GM06990 (cell line): ENCODE data around the gene CLASP1.

Experiments
- DNase-seq: peaks from one replicate; pipeline ENCODE4 v3.0.0-alpha.2; 2011; ENCODE audit not compliant: insufficient read length; ENCODE audit errors: extremely low read depth
- H3K27me3 ChIP-seq: replicated peaks from 2 replicates; pipeline ENCODE4 v1.6.0; 2011; ENCODE audit warnings: low read length; ENCODE audit not compliant: control insufficient read depth, insufficient read depth
- H3K36me3 ChIP-seq: 2 replicates; pipeline ENCODE4 v1.5.1; 2011; ENCODE audit warnings: low read length; ENCODE audit not compliant: control insufficient read depth, insufficient read depth
- H3K4me3 ChIP-seq: replicated peaks from 2 replicates; pipeline ENCODE4 v1.5.1; 2011; ENCODE audit warnings: low read depth, mild to moderate bottlenecking, control low read depth, low read length
- CTCF ChIP-seq: IDR thresholded peaks from 2 replicates; pipeline ENCODE4 v1.5.1; 2011; ENCODE audit warnings: low read length, control low read depth, mild to moderate bottlenecking, inconsistent platforms; ENCODE audit not compliant: insufficient read depth, poor library complexity, severe bottlenecking

Gene CLASP1

GRCh38 chr2:121289271-121289670 is 360.0 kb downstream of the CLASP1 start:
- TF ChIP-seq CTCF, result no peak
- no peak for DNase-seq
- H3K36me3 ChIP-seq, result no peaks in the 10 kb centered on the region

GRCh38 chr2:121288454-121289231 is 360.6 kb downstream of the CLASP1 start:
- no peak for TF ChIP-seq CTCF
- Histone ChIP-seq H3K27me3 (no peaks in the 10 kb centered on the region; the same call in 1 of the 2 replicates), H3K36me3 (no peaks in the 10 kb centered on the region), H3K4me3 (no peak overlapping the region)
- no peak for DNase-seq

More at GRCh38 chr2:121289271-121289670, 360.0 kb downstream of the CLASP1 start:
- H3K27me3 ChIP-seq, result no peaks in the 10 kb centered on the region; the same call in 1 of the 2 replicates
- no peak overlapping the region for H3K4me3 ChIP-seq

GRCh38 chr2:121287956-121288355 is 361.3 kb downstream of the CLASP1 start:
- Histone ChIP-seq H3K4me3 (no peak overlapping the region), H3K27me3 (no peaks in the 10 kb centered on the region; the same call in 1 of the 2 replicates), H3K36me3 (no peaks in the 10 kb centered on the region)
- DNase-seq, result no peak
- no peak for TF ChIP-seq CTCF
